Measurements from ENCODE around the gene PRSS27. TPM values are rescaled to one million over a fixed set of nuclear protein-coding genes. Genes with fewer than 3 reads are reported as not detected.
A peak's percentile ranks its signal among the peaks of the same experiment; 100 is the strongest.
"Not testable (repeated sequence)": the region's sequence is repeated elsewhere in the genome, so short reads cannot be mapped to it uniquely, and the experiment has no call there.

PRSS27 gene
- total RNA-seq, 2 experiments from 2014 or later: 1.9 to 2.0 TPM

DNA sequence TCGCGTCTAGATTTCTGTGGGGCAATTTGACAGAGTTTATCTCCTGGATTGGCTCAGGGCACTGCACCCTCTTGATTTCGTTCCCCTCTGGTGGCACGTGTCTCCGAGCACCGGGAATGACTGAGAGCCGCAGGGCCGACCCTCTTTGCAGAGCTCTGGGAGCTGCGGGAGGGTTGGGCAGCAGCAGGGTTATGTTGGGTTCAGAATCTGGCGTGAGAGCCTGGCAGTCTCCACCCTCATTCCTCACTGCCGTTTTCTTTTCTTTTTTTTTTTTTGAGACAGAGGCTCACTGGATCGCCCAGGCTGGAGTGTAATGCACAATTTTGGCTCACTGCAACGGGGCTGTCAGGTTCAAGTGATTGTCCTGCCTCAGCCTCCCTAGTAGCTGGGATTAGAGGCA is 30.6 kb downstream of the PRSS27 start:
- H3K36me3 Mint-ChIP-seq, DNase-seq, H3K4me3 Mint-ChIP-seq, H3K27me3 Mint-ChIP-seq, H3K9me3 Mint-ChIP-seq, H3K27ac Mint-ChIP-seq: not testable (repeated sequence)
- peaks cover 20% of the 10 kb centered on the region for H3K4me1 Mint-ChIP-seq

DNA sequence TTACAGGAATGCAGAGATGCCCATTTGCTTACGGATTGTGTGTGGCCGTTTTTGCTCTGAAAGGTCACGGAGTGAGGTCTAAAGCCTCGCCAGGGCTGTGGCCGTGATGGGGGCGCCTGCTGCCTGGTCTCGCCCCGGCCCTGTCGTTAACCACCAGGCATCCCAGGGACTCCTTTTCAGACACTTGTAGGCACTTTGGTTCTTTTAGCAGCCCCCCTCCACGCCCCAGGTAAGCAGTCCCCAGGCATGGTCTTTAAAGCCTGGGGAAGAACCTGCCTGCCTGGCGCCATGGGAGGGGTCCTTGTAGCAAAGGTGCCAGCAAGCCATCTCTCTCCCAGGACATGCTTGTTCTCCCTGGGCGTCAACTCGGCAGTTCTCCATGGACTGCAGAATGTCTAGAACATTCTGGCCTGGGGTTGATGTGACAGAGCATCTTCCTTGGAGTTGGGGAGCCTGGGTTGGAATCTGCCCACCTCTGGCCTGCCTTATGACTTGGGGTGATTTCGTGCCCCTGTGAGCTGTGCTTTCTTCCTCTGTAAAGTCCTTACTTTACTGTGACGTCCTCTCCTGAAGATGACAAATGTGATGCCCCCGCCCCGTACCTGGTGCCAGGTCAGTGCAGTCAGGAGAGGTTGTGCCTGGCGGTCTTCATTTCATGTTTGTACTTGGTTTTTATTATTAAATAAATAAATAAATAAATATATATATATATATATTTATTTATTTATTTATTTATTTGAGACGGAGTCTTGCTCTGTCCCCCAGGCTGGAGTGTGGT is 32.3 kb downstream of the PRSS27 start:
- Mint-ChIP-seq H3K4me1 (peaks cover 26% of the 10 kb centered on the region), H3K36me3 (peaks cover 3% of the 10 kb centered on the region), H3K27ac (peak overlapping the region; percentile 88), H3K27me3 (no peaks in the 10 kb centered on the region), H3K4me3 (peak overlapping the region; percentile 61), H3K9me3 (no peaks in the 10 kb centered on the region)
- DNase-seq: no peak

DNA sequence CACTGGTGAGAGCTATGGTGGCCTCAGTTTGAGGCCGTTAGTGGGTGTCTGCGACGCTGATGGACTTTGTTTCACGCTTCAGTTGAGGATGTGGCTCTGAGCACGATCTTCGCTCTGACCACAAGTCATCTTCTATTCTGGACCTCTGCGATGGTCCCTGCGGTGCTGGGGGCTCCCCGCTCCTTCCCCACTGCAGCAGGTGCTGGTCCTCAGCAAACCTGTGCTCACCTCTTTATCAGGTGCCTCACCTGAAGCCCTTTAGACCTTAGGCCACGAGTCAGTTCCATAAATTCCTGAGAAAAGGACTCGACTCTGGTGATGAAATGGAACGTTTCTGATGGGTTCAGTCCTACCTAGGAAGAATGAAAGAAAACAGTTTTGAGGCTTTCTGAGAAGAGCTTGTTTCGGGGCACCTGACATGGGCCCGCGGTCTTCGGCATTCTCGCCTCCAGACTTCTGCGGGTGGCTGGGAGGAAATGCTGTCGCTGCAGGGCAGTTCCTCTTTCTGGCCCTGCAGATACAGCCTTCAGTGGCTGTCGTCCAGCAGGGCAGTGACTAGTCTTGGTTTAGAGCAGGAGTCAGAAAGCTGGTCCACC is 33.0 kb downstream of the PRSS27 start:
- Mint-ChIP-seq H3K9me3 (no peaks in the 10 kb centered on the region), H3K27ac (peak overlapping the region; percentile 88), H3K27me3 (no peaks in the 10 kb centered on the region), H3K4me3 (peak overlapping the region; percentile 61), H3K4me1 (peaks cover 26% of the 10 kb centered on the region), H3K36me3 (peaks cover 5% of the 10 kb centered on the region)
- peak; percentile 47 for DNase-seq

DNA sequence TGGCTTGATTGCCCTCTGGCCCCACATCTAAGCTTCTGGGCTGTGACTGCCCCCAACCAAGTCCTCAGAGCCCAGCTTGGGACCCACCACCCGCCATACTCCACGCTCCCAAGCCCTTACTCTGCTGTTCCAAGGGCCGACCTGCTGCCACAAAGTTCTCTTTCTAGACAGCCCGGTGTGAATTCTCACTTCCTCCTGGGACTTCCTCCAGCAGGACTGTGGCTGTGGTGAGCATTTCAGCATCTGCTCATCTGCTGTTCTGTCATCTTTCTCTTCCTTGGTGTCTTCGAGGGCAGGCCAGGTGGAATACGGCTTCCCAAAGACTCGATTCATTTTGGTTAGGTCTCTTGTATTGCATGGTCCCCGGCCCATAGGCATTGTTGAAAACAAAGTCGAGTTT is 33.9 kb downstream of the PRSS27 start:
- not testable (repeated sequence) for H3K36me3 Mint-ChIP-seq, H3K9me3 Mint-ChIP-seq, H3K27ac Mint-ChIP-seq, H3K4me3 Mint-ChIP-seq, DNase-seq, H3K27me3 Mint-ChIP-seq
- peaks cover 26% of the 10 kb centered on the region for H3K4me1 Mint-ChIP-seq

DNA sequence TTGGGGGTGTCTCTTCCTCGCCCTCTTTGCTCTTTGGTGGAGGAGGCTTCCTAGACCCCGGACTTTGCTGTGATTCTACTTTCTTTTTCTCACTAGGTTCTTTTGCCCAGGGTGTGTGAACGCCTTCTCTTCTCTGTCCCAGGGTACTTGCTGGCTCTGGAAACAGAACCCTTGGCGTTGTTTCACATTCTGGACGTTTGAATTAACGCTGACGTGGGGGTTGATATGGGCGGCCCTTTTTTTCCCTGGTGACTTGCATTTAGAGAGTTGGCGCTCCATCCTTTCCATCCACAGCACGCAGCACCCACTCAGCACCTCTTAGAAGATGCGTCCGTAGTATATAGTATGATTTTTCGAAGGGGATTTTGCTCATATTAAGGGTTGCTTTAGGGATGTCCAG is 37.0 kb downstream of the PRSS27 start:
- peak overlapping the region; percentile 81 for H3K27ac Mint-ChIP-seq
- H3K9me3 Mint-ChIP-seq, DNase-seq, H3K27me3 Mint-ChIP-seq: not testable (repeated sequence)
- peaks cover 16% of the 10 kb centered on the region for H3K36me3 Mint-ChIP-seq
- H3K4me1 Mint-ChIP-seq: peaks cover 29% of the 10 kb centered on the region
- peak overlapping the region; percentile 100 for H3K4me3 Mint-ChIP-seq

DNA sequence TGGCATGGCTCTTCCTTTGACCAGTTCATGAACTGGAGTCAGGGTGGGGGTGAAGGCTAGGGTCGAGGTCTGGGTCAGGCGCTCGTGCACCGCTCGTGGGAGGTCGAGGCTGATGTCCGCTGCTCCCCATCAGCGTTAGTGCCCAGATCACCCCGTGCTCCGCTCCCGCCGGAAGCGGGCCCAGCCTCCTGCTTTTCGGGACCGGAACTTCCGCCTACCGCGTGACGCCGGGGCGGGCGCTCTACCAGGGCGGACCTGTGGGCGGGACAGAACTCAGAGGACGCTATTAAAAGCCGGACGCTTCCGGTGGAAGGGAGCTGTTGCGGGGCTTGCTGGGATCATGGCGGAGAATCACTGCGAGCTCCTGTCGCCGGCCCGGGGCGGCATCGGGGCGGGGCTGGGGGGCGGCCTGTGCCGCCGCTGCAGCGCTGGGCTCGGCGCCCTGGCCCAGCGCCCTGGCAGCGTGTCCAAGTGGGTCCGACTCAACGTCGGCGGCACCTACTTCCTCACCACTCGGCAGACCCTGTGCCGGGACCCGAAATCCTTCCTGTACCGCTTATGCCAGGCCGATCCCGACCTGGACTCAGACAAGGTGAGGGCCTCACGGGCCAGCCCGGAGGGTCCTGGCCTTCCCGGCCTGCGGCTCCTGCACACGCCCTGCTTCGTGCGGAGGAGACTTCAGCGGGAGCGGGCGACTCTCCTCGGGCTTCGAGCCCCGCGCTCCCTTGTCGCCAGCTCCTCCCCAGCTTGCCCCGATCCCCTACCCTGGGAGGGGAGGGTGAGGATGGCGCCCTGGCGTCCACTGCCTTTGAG is 37.6 kb downstream of the PRSS27 start, which contains the start of gene KCTD5:
TSS of gene KCTD5 (plus strand) at position 315 of the 813 bp plus-strand sequence. CDS start at position 341, 26 bp downstream.
- Mint-ChIP-seq H3K36me3 (peaks cover 16% of the 10 kb centered on the region), H3K4me3 (peak within 1 kb of the TSS; percentile 100), H3K27ac (peak within 1 kb of the TSS; percentile 98), H3K27me3 (no peaks in the 10 kb centered on the region), H3K9me3 (no peaks in the 10 kb centered on the region), H3K4me1 (peaks cover 23% of the 10 kb centered on the region)
- DNase-seq: peak; percentile 97

DNA sequence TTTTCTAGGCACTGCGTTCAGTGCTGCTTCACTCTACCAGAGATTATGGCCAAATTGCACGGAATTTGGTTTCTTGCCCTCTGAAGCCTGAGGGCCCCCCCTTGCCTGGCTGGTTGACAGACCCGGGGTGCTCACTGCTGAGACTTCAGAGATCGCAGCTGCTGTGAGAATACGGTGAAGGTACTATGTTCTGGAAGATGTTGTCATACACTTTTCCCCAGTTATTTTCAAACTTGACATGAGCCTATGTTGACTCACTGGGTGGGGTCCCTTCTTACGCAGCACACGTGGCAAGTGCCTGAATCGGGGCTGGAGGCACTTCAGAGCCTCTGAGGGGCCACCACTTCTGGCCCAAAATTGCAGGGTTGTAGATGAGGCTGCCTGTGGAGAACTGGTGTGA is 39.7 kb downstream of the PRSS27 start:
- peaks cover 16% of the 10 kb centered on the region for H3K36me3 Mint-ChIP-seq
- H3K9me3 Mint-ChIP-seq, DNase-seq, H3K27ac Mint-ChIP-seq, H3K27me3 Mint-ChIP-seq: not testable (repeated sequence)
- H3K4me3 Mint-ChIP-seq: peak overlapping the region; percentile 29
- peaks cover 13% of the 10 kb centered on the region for H3K4me1 Mint-ChIP-seq

DNA sequence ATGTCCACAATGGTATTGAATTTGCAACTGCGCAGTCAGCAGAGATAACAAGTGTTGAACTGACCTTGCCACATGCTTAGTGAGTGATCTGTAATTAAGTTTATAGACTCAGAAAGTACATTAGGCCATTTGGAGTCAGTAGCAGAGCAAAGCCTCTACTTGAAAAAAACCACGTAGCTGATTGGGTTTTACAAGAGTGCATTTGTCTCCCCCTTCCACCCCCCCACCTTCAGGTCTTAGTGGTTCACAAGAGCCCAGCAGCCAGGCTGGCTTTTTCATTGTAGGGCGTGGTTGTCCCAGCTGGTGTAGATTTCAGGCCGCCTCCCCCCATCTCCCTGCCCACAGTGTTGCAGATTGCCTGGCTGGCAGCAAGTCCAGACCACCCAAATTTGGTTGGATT is 40.1 kb downstream of the PRSS27 start:
- H3K4me3 Mint-ChIP-seq, H3K27ac Mint-ChIP-seq, DNase-seq, H3K9me3 Mint-ChIP-seq, H3K27me3 Mint-ChIP-seq: not testable (repeated sequence)
- peaks cover 16% of the 10 kb centered on the region for H3K36me3 Mint-ChIP-seq
- H3K4me1 Mint-ChIP-seq: peaks cover 12% of the 10 kb centered on the region

DNA sequence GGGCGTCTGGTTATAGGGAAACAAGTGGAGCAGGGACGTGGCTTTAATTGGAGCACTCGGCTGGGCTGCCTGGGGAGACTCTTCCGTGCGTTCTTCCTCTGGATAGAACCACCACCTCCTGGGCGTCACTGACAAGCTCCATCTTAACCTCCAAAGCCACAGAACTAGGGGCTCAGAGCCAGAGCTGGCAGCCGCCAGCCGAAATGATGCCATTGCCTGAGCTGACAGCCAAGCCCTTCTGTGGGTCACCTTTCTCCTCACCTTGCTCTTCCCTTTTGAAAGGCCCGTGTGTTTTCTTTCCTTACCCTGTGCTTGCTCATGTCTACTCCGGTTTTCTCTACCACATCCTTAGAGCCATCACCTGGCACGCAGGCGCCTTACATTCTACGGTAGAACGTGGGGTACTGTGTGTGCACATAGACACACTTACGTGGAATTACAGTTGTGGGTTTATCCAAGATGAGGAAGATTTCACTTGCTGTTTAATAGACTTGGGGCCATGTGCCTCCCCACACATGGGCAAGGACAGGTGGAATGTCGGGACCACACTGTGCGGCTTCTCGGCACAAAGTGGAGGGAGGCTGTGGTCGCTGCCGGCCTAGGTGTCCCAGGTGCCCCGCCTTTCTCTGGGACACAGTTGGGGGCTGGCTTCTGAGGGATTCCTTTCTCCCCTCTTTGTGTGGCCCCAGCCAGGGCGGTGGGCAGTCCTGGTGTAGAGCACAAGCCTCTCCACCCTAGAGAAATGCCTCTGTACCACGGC is 41.6 kb downstream of the PRSS27 start:
- H3K27me3 Mint-ChIP-seq, H3K27ac Mint-ChIP-seq, H3K4me3 Mint-ChIP-seq, H3K4me1 Mint-ChIP-seq, H3K9me3 Mint-ChIP-seq, DNase-seq: not testable (repeated sequence)
- peaks cover 13% of the 10 kb centered on the region for H3K36me3 Mint-ChIP-seq

DNA sequence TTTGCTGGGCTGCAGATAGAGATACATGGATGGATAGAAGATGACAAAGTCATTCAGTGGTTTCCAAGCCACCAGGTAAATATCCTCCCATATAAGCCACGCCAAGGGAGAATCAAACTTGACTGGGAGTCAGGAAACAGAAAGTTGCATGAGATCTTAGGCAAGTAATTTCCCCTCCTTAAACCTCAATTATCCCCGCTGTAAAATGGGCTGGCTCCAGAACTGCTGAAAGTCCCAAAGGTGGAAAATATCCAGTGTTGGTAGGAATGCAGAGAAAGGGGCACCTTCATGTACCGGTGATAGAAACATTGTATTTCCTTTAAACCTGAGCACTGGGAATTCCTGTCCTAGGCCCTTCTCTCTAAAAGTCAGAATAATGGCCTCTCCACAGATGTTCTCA is 43.1 kb downstream of the PRSS27 start:
- not testable (repeated sequence) for H3K9me3 Mint-ChIP-seq, H3K36me3 Mint-ChIP-seq, H3K4me1 Mint-ChIP-seq, H3K4me3 Mint-ChIP-seq, H3K27ac Mint-ChIP-seq, H3K27me3 Mint-ChIP-seq, DNase-seq

DNA sequence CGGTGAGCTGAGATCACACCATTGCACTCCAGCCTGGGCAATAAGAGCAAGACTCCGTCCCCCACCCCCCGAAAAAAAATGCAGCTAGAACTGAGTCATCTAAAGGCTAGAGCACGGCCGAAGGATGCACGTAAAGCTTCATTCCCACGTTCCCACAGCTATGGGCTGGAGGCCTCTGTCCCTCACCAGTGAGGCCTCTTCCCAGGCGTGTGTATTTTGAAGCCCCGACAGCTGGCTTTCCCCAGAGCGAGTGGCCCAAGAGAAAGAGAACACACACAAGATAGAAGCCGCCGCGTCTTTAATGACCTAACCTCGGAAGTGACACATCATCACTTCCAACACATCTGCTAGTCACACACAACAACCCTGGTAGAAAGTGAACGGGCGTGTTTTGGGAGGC is 44.3 kb downstream of the PRSS27 start:
- Mint-ChIP-seq H3K9me3 (no peaks in the 10 kb centered on the region), H3K27ac (no peak overlapping the region), H3K27me3 (no peaks in the 10 kb centered on the region), H3K4me1 (peaks cover 8% of the 10 kb centered on the region), H3K4me3 (no peak overlapping the region), H3K36me3 (peaks cover 6% of the 10 kb centered on the region)
- DNase-seq: no peak

DNA sequence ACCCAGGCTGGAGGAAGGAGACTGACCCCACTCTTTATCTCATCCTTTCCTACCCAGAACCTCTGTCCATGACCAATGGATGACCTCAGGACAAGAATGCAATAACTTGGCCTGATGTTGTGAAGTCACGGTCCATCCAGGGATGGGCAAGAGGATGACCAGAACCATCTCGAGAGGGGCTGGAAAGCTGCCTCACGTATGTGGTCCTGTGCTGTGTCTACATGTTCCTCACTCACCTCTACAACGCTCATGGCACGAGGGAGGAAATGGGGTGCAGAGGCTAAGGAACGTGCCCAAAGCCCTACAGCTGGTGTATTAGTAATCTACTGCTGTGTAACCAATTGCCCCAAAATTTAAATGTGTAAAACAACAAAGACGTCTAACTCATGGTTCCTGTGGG is 45.0 kb downstream of the PRSS27 start:
- Mint-ChIP-seq H3K36me3 (no peaks in the 10 kb centered on the region), H3K9me3 (no peaks in the 10 kb centered on the region), H3K4me1 (peaks cover 11% of the 10 kb centered on the region), H3K4me3 (no peak overlapping the region), H3K27ac (no peak overlapping the region), H3K27me3 (no peaks in the 10 kb centered on the region)
- DNase-seq: no peak

DNA sequence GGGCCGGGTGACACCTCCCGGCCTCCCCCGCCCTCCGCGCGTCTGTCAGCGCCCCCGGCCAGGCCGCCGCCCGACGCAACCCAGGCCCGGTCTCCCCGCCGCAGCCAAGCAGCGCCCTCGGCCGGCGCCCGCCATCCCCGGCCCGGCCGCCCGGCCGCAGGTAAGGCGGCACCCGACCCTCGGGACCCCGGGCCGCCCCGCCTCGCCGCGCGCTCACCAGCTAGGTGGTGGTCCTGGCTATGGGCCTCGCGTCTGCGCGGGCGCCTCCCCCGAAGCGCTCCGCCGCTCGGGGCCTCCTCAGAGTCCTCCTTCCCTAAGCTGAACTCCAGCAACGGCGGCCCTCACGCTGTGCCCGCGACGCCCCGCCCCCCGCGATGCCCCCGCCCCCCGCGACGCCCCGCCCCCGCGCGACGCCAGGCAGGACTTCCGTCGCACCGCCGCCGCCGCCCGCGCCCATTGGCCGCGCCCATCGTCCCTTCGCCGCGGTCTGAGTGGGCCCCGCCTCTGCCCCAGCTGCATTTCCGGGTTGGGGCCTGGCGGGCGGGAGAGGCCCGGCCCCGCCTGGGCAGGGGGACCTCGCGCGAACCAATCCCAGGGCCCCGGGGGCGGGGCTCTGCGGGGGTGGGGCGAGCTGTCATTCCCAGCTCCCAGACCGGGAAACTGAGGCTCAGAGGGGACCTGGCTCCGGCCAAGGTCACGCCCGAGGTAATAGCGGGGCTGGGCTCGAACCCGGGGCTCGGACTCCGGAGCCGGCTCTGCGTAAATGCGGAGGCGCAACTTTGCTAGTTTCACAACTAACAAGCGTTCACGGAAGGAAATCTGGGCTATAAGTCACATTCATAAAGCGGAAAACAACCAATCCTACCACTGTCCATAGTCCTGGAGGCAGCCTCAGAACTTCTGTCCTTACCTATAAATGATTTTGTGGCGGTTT is 46.7 kb downstream of the PRSS27 start:
- H3K4me1 Mint-ChIP-seq: peaks cover 19% of the 10 kb centered on the region
- H3K9me3 Mint-ChIP-seq: no peaks in the 10 kb centered on the region
- H3K27ac Mint-ChIP-seq: peak overlapping the region; percentile 62
- H3K27me3 Mint-ChIP-seq: no peaks in the 10 kb centered on the region
- H3K4me3 Mint-ChIP-seq: peak overlapping the region; percentile 73
- peak; percentile 99 for DNase-seq
- H3K36me3 Mint-ChIP-seq: peaks cover 4% of the 10 kb centered on the region

DNA sequence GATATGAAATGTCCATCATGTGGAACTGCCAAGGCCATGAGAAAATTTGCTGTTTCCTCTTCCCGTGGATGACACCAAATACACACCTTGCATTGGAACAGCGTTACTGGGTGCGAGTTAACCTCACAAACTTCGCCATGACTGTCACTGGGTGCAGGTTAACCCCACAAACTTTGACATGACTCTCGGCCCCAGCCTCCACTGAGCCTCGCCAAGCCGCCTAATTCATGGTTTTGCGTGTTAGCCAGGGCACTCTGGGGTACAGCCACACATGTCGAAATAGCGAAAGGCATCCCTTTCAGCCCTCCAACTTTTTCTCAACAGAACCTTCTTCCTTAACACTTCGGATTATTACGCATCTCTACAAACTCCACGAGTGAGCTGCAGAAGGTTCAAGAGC is 48.3 kb downstream of the PRSS27 start:
- Mint-ChIP-seq H3K4me3 (peak overlapping the region; percentile 80), H3K9me3 (no peaks in the 10 kb centered on the region), H3K36me3 (peaks cover 4% of the 10 kb centered on the region), H3K27me3 (no peaks in the 10 kb centered on the region), H3K4me1 (peaks cover 19% of the 10 kb centered on the region), H3K27ac (no peak overlapping the region)
- DNase-seq: no peak

Data from activated naive CD8-positive, alpha-beta T cell treated with anti-CD3 and anti-CD28 coated beads for 36 hours (primary cell).